ENCODE data around the gene ETFB.

ETFB gene

GRCh38 chr19:51295382-51296126 lies 70.6 kb downstream of the ETFB start:
- no peak for DNase-seq (ENCODE audit: low read depth in 2 of 2)
